Choroid plexus epithelial cell (primary cell): Measurements from ENCODE around the gene PRKCSH.

ENCODE experiments used
- DNase-seq: peaks from one replicate; pipeline ENCODE4 v3.0.0-alpha.2; 2010; ENCODE audit warnings: low read depth
- H3K4me3 ChIP-seq: 2 replicates; pipeline ENCODE4 v1.5.1; 2011; ENCODE audit warnings: low read depth, mild to moderate bottlenecking, control low read depth, low read length, moderate library complexity
- TF ChIP-seq, protein P1 (sequence below): conservative IDR thresholded peaks from 2 replicates; pipeline ENCODE4 v1.5.1; 2011; ENCODE audit warnings: low read depth, mild to moderate bottlenecking, control low read depth, inconsistent platforms, low read length, moderate library complexity

PRKCSH gene

GRCh38 chr19:11499220-11499726 lies 63.8 kb downstream of the PRKCSH start:
- no peak for DNase-seq
- no peak overlapping the region for H3K4me3 ChIP-seq
- TF ChIP-seq, protein P1, sequence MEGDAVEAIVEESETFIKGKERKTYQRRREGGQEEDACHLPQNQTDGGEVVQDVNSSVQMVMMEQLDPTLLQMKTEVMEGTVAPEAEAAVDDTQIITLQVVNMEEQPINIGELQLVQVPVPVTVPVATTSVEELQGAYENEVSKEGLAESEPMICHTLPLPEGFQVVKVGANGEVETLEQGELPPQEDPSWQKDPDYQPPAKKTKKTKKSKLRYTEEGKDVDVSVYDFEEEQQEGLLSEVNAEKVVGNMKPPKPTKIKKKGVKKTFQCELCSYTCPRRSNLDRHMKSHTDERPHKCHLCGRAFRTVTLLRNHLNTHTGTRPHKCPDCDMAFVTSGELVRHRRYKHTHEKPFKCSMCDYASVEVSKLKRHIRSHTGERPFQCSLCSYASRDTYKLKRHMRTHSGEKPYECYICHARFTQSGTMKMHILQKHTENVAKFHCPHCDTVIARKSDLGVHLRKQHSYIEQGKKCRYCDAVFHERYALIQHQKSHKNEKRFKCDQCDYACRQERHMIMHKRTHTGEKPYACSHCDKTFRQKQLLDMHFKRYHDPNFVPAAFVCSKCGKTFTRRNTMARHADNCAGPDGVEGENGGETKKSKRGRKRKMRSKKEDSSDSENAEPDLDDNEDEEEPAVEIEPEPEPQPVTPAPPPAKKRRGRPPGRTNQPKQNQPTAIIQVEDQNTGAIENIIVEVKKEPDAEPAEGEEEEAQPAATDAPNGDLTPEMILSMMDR = no peak

- DNase-seq = no peak
- TF ChIP-seq, protein P1 = no peak
- H3K4me3 ChIP-seq = no peak overlapping the region
Observed at GRCh38 chr19:11499890-11500420, 64.5 kb downstream of the PRKCSH start.
